ENCODE data around the gene EEPD1.

- TF ChIP-seq, protein P1, sequence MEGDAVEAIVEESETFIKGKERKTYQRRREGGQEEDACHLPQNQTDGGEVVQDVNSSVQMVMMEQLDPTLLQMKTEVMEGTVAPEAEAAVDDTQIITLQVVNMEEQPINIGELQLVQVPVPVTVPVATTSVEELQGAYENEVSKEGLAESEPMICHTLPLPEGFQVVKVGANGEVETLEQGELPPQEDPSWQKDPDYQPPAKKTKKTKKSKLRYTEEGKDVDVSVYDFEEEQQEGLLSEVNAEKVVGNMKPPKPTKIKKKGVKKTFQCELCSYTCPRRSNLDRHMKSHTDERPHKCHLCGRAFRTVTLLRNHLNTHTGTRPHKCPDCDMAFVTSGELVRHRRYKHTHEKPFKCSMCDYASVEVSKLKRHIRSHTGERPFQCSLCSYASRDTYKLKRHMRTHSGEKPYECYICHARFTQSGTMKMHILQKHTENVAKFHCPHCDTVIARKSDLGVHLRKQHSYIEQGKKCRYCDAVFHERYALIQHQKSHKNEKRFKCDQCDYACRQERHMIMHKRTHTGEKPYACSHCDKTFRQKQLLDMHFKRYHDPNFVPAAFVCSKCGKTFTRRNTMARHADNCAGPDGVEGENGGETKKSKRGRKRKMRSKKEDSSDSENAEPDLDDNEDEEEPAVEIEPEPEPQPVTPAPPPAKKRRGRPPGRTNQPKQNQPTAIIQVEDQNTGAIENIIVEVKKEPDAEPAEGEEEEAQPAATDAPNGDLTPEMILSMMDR (IDR thresholded peaks at IDR 0.05) = no peak
- no peak for TF ChIP-seq POLR2A (IDR thresholded peaks at IDR 0.05)
Observed at GRCh38 chr7:36299823-36300341, 146.8 kb downstream of the EEPD1 start.
